ENCODE data around the gene ARID3B. TPM values are rescaled to one million over a fixed set of nuclear protein-coding genes. Genes with fewer than 3 reads are reported as not detected.
"Not testable (repeated sequence)": the region's sequence is repeated elsewhere in the genome, so short reads cannot be mapped to it uniquely, and the experiment has no call there.

ARID3B gene
- total RNA-seq, 4 donors from 2014 or later = 6.7 to 12.3 (median 8.4) TPM

- 94% methylated on average over 7 of the region's 7 CpGs for WGBS
- Histone ChIP-seq H3K4me1 (peaks cover 3% of the 10 kb centered on the region), H3K27ac (no peak overlapping the region), H3K27me3 (no peaks in the 10 kb centered on the region), H3K36me3 (peaks cover 100% of the 10 kb centered on the region), H3K9me3 (no peaks in the 10 kb centered on the region), H3K4me3 (no peak overlapping the region)
- TF ChIP-seq POLR2A (IDR thresholded peaks at IDR 0.05) = no peak
- TF ChIP-seq POLR2AphosphoS5 (IDR thresholded peaks at IDR 0.05) = no peak
- no peak for TF ChIP-seq EP300 (IDR thresholded peaks at IDR 0.05)
- TF ChIP-seq CTCF (IDR thresholded peaks at IDR 0.05) = no peak
- no peak for DNase-seq (ENCODE audit: low spot score in 2 of 2)
Measured at GRCh38 chr15:74626336-74626735, 85.3 kb downstream of the ARID3B start.

GRCh38 chr15:74626752-74627692 lies 86.0 kb downstream of the ARID3B start:
- H3K4me3 ChIP-seq = no peak overlapping the region
- no peaks in the 10 kb centered on the region for H3K9me3 ChIP-seq
- TF ChIP-seq CTCF (IDR thresholded peaks at IDR 0.05) = no peak
- no peak for TF ChIP-seq POLR2AphosphoS5 (IDR thresholded peaks at IDR 0.05)
- TF ChIP-seq EP300 (IDR thresholded peaks at IDR 0.05) = no peak
- TF ChIP-seq POLR2A (IDR thresholded peaks at IDR 0.05) = no peak
- no peak for DNase-seq (ENCODE audit: low spot score in 2 of 2)
- H3K4me1 ChIP-seq = no peaks in the 10 kb centered on the region
- 93% methylated on average over 10 of the region's 10 CpGs for WGBS
- no peaks in the 10 kb centered on the region for H3K27me3 ChIP-seq
- H3K27ac ChIP-seq = no peak overlapping the region
- peaks cover 96% of the 10 kb centered on the region for H3K36me3 ChIP-seq

DNA sequence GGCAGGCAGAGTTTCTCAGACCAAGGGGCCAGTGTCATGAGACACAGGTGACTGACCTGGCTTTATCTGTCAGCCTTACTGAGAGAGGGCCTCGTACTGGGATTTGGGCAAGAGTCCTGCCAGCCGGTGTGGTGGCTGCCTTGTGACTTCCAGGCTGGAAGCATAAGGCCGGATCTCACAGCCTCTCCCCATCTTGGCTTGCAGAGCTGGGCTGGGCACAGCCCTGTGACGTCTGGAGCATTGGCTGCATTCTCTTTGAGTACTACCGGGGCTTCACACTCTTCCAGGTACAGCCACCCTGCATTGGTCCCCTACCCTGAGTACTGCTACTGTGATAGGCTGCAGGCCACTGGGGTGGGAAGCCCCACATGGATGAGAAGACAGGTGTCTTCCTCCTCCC lies 86.7 kb downstream of the ARID3B start:
- Histone ChIP-seq H3K27ac (no peak overlapping the region), H3K9me3 (no peaks in the 10 kb centered on the region), H3K27me3 (no peaks in the 10 kb centered on the region), H3K4me1 (no peaks in the 10 kb centered on the region), H3K36me3 (peaks cover 96% of the 10 kb centered on the region), H3K4me3 (no peak overlapping the region)
- no peak for TF ChIP-seq POLR2AphosphoS5 (IDR thresholded peaks at IDR 0.05)
- no peak for TF ChIP-seq CTCF (IDR thresholded peaks at IDR 0.05)
- no peak for TF ChIP-seq EP300 (IDR thresholded peaks at IDR 0.05)
- TF ChIP-seq POLR2A (IDR thresholded peaks at IDR 0.05) = no peak
- WGBS = 0% methylated on average over 1 of the region's 5 CpGs
- DNase-seq (ENCODE audit: low spot score in 2 of 2) = no peak

DNA sequence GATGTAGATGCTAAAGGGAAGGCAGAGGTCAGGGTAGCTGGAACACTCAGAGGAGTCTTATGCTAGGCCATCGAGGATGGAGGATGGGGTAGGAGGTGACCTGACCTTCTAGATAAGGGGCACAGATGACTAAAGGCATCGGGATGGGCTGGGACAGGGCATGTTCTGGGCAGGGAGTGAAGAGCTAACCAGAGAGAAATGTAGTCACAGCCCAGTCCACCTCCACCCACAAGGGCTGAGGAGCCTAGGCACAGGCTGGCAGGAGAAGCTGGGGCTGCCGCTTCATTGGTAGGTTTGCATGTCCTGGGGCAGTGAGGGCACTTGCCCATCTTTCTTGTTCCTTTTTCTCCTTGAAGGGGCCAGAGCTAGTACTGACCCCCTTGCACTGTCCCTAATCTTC lies 87.2 kb downstream of the ARID3B start:
- H3K4me3 ChIP-seq = no peak overlapping the region
- H3K4me1 ChIP-seq = no peaks in the 10 kb centered on the region
- peaks cover 96% of the 10 kb centered on the region for H3K36me3 ChIP-seq
- WGBS = 82% methylated on average over 3 of the region's 3 CpGs
- no peak overlapping the region for H3K27ac ChIP-seq
- no peaks in the 10 kb centered on the region for H3K9me3 ChIP-seq
- TF ChIP-seq POLR2AphosphoS5 (IDR thresholded peaks at IDR 0.05) (no peak), CTCF (IDR thresholded peaks at IDR 0.05) (no peak), POLR2A (IDR thresholded peaks at IDR 0.05) (no peak), EP300 (IDR thresholded peaks at IDR 0.05) (no peak)
- H3K27me3 ChIP-seq = no peaks in the 10 kb centered on the region
- no peak for DNase-seq (ENCODE audit: low spot score in 2 of 2)

GRCh38 chr15:74628949-74629348 lies 87.9 kb downstream of the ARID3B start:
- Histone ChIP-seq H3K4me1 (no peaks in the 10 kb centered on the region), H3K9me3 (no peaks in the 10 kb centered on the region), H3K27ac (no peak overlapping the region), H3K27me3 (no peaks in the 10 kb centered on the region), H3K36me3 (peaks cover 96% of the 10 kb centered on the region), H3K4me3 (no peak overlapping the region)
- no peak for DNase-seq (ENCODE audit: low spot score in 2 of 2)
- 59% methylated on average over 4 of the region's 5 CpGs for WGBS
- TF ChIP-seq POLR2AphosphoS5 (IDR thresholded peaks at IDR 0.05) (no peak), CTCF (IDR thresholded peaks at IDR 0.05) (no peak), POLR2A (IDR thresholded peaks at IDR 0.05) (no peak)

DNA sequence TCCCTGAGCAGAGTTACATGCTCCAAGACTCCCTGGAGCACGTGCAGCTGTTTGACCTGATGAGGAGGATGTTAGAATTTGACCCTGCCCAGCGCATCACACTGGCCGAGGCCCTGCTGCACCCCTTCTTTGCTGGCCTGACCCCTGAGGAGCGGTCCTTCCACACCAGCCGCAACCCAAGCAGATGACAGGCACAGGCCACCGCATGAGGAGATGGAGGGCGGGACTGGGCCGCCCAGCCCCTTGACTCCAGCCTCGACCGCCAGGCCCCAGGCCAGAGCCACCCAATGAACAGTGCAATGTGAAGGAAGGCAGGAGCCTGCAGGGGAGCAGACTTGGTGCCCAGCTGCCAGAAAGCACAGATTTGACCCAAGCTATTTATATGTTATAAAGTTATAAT lies 88.7 kb downstream of the ARID3B start:
- not testable (repeated sequence) for DNase-seq (ENCODE audit: low spot score in 2 of 2); H3K27ac ChIP-seq; H3K9me3 ChIP-seq; H3K4me1 ChIP-seq; H3K4me3 ChIP-seq; H3K27me3 ChIP-seq
- 67% methylated on average over 3 of the region's 10 CpGs for WGBS
- peaks cover 96% of the 10 kb centered on the region for H3K36me3 ChIP-seq

All from suprapubic skin (tissue), 4 donors.